Tibial nerve (tissue), 4 donors: ENCODE results near the gene HOXA2. TPM values are rescaled to one million over a fixed set of nuclear protein-coding genes. Genes with fewer than 3 reads are reported as not detected.
A peak's percentile ranks its signal among the peaks of the same experiment; 100 is the strongest.

Experiments
- DNase-seq, 2 donors: peaks; one replicate each; pipeline ENCODE4 v3.0.0-alpha.2; 2019; ENCODE audit warnings: low spot score in 2 of 2
- H3K27ac ChIP-seq, 4 donors: fragments of 200-600 bp; sonication (generic) in 3 of 4; one replicate each; pipeline ENCODE4 v1.5.1; 2017 to 2019; ENCODE audit warnings: mild to moderate bottlenecking in 1 of 4
- H3K27me3 ChIP-seq, 2 donors: fragments of 200-600 bp; sonication (generic) in 1 of 2; one replicate each; pipeline versions ENCODE4 v1.5.1 to v1.6.0; 2017 to 2019
- H3K36me3 ChIP-seq, 3 donors: fragments of 200-600 bp; sonication (generic); one replicate each; pipeline ENCODE4 v1.5.1; 2018 to 2019
- H3K4me1 ChIP-seq, 4 donors: fragments of 200-600 bp; sonication (generic) in 3 of 4; one replicate each; pipeline ENCODE4 v1.5.1; 2017 to 2019
- H3K4me3 ChIP-seq, 4 donors: fragments of 200-600 bp; sonication (generic) in 3 of 4; one replicate each; pipeline ENCODE4 v1.5.1; 2017 to 2019; ENCODE audit warnings: mild to moderate bottlenecking in 1 of 4, moderate library complexity in 1 of 4
- H3K9me3 ChIP-seq, 4 donors: fragments of 200-600 bp; sonication (generic) in 3 of 4; one replicate each; pipeline ENCODE4 v1.5.1; 2017 to 2019
- EP300 ChIP-seq, 2 donors: sonication (generic); formaldehyde crosslinking; IDR thresholded peaks; one replicate each; pipeline ENCODE4 v1.6.1; 2017; ENCODE audit warnings: antibody characterized with exemption in 2 of 2, mild to moderate bottlenecking in 1 of 2
- POLR2A ChIP-seq, 2 donors: fragments of 450-650 bp; IDR thresholded peaks; one replicate each; pipeline ENCODE4 v1.6.1; 2017; ENCODE audit warnings: antibody characterized with exemption in 2 of 2, mild to moderate bottlenecking in 2 of 2, moderate library complexity in 2 of 2
- WGBS, 2 donors: methylation state at CpG; one replicate each; pipeline ENCODE4 v1.1.5; 2018; 5-methylcytosine and 5-hydroxymethylcytosine counted together
- total RNA-seq, 4 donors: library from RNA; depleted of rRNA; stranded (reverse); fragments of >200 nt; gene quantifications; one replicate each; pipeline ENCODE4 v1.1.0, GENCODE V29; 2016
- TF ChIP-seq, protein P1 (sequence below), 5 experiments: fragments of 200-600 bp in 3 of 5; fragments of 450-650 bp in 2 of 5; sonication (generic) in 3 of 5; IDR thresholded peaks; one replicate each; pipeline ENCODE4 v1.5.1; 2016 to 2019; ENCODE audit warnings: antibody characterized with exemption in 5 of 5, mild to moderate bottlenecking in 3 of 5, moderate library complexity in 2 of 5

Gene HOXA2
- total RNA-seq, 4 donors from 2014 or later: 2.5 to 5.9 (median 5.2) TPM

- H3K4me3 ChIP-seq: peak overlapping the region in 2 of 4 donors; percentile 6 to 18
- no peak for DNase-seq
- TF ChIP-seq EP300 (IDR thresholded peaks at IDR 0.05) (no peak), POLR2A (IDR thresholded peaks at IDR 0.05) (no peak)
- TF ChIP-seq, protein P1, sequence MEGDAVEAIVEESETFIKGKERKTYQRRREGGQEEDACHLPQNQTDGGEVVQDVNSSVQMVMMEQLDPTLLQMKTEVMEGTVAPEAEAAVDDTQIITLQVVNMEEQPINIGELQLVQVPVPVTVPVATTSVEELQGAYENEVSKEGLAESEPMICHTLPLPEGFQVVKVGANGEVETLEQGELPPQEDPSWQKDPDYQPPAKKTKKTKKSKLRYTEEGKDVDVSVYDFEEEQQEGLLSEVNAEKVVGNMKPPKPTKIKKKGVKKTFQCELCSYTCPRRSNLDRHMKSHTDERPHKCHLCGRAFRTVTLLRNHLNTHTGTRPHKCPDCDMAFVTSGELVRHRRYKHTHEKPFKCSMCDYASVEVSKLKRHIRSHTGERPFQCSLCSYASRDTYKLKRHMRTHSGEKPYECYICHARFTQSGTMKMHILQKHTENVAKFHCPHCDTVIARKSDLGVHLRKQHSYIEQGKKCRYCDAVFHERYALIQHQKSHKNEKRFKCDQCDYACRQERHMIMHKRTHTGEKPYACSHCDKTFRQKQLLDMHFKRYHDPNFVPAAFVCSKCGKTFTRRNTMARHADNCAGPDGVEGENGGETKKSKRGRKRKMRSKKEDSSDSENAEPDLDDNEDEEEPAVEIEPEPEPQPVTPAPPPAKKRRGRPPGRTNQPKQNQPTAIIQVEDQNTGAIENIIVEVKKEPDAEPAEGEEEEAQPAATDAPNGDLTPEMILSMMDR (IDR thresholded peaks at IDR 0.05): no peak
- H3K9me3 ChIP-seq: no peaks in the 10 kb centered on the region
- H3K36me3 ChIP-seq: peaks cover 0 to 7% (median 0%) of the 10 kb centered on the region in 3 donors
- peak overlapping the region in 2 of 4 donors; percentile 29 to 83 for H3K27ac ChIP-seq
- H3K27me3 ChIP-seq: peaks cover 0 to 54% of the 10 kb centered on the region in 2 donors
- 66 to 69% methylated on average over 6 of the region's 6 CpGs for WGBS, 2 donors
- peaks cover 0 to 65% (median 6%) of the 10 kb centered on the region in 4 donors for H3K4me1 ChIP-seq
Measured at GRCh38 chr7:27114881-27115220, 12.4 kb upstream of the HOXA2 start.

DNA sequence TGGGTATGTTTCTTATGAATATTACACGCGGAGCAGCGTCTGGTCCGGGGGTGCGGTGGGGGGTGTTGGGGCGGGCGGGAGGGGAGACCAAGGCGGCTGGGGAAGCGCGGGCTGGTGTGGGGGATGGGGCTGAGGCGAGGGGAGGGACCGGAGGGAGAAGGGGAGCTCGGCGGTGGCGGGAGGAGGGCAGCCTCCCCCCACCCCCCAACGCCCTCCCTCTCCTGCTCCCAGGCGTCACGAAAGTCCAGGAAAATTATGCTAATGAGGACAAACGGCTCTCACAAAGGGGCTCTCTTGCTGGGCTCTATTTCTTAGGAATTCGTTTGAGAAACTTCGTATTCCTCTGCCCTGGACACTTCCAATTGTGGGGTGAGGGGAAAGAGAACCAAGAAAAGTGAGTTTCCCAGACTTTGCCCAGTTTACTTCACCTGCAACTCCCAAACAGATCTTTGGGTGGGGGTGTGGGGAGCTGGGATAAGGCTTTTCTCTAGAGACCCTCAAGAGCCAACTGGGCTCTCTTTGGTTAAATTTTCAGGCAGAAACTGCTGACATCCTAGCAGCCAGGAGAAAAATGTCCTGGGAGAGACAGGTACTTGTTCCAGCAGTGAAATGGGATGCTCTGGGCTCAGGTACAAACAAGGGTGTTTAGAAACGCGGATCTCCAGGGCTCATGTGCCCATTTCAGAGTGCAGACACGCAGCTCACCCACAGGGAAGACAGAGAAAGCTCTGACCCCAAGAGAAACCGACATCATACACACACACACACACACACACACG is 11.7 kb upstream of the HOXA2 start:
- Histone ChIP-seq H3K27me3 (peaks cover 0 to 54% of the 10 kb centered on the region in 2 donors), H3K27ac (peak overlapping the region; percentile 9 to 85 (median 80)), H3K36me3 (peaks cover 0 to 7% (median 0%) of the 10 kb centered on the region in 3 donors), H3K4me1 (peaks cover 0 to 72% (median 6%) of the 10 kb centered on the region in 4 donors), H3K9me3 (no peaks in the 10 kb centered on the region), H3K4me3 (peak overlapping the region; percentile 19 to 54 (median 34))
- WGBS, 2 donors: 27 to 31% methylated on average over 15 to 22 of the region's 26 CpGs
- DNase-seq: no peak
- TF ChIP-seq EP300 (IDR thresholded peaks at IDR 0.05): no peak

GRCh38 chr7:27112955-27113949 is 10.8 kb upstream of the HOXA2 start:
- WGBS, 2 donors: 17 to 38% methylated on average over 32 to 40 of the region's 57 CpGs
- Histone ChIP-seq H3K27me3 (peaks cover 0 to 58% of the 10 kb centered on the region in 2 donors), H3K4me3 (peak overlapping the region; percentile 19 to 54 (median 34)), H3K4me1 (peaks cover 0 to 78% (median 4%) of the 10 kb centered on the region in 4 donors), H3K9me3 (no peaks in the 10 kb centered on the region), H3K36me3 (peaks cover 0 to 11% (median 0%) of the 10 kb centered on the region in 3 donors), H3K27ac (peak overlapping the region; percentile 9 to 85 (median 80))
- TF ChIP-seq, protein P1 (IDR thresholded peaks at IDR 0.05): no peak
- TF ChIP-seq POLR2A (IDR thresholded peaks at IDR 0.05): no peak
- TF ChIP-seq EP300 (IDR thresholded peaks at IDR 0.05): no peak
- no peak for DNase-seq

DNA sequence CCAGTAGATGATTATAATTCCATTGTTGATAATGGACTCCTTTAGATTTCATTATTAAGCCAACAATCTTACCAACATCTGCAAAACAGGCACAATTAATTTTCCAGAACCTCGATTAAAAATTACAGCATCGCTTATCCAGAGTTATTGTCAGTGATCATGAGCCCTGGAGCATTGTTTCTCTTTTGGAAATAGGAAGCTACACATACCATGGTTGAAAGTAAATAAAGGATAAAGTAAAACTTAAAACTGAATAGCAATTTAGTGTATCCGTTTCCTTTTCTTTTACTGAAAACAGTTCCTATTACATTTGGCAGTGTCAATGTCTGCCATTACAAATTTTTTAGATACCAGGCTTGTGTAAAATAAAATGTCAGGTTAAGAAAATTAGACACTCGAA is 9.9 kb upstream of the HOXA2 start:
- Histone ChIP-seq H3K4me3 (no peak overlapping the region), H3K36me3 (peaks cover 0 to 9% (median 0%) of the 10 kb centered on the region in 3 donors), H3K9me3 (no peaks in the 10 kb centered on the region), H3K27ac (peak overlapping the region in 3 of 4 donors; percentile 21 to 85 (median 78)), H3K4me1 (peaks cover 0 to 71% (median 4%) of the 10 kb centered on the region in 4 donors), H3K27me3 (peaks cover 0 to 57% of the 10 kb centered on the region in 2 donors)
- TF ChIP-seq, protein P1 (IDR thresholded peaks at IDR 0.05): no peak
- TF ChIP-seq POLR2A (IDR thresholded peaks at IDR 0.05) (no peak), EP300 (IDR thresholded peaks at IDR 0.05) (no peak)
- WGBS, 2 donors: 57 to 65% methylated on average over 4 of the region's 4 CpGs
- DNase-seq: no peak

GRCh38 chr7:27111751-27112277 is 9.3 kb upstream of the HOXA2 start:
- DNase-seq: no peak
- Histone ChIP-seq H3K36me3 (peaks cover 0 to 9% (median 0%) of the 10 kb centered on the region in 3 donors), H3K4me1 (peaks cover 0 to 65% (median 4%) of the 10 kb centered on the region in 4 donors), H3K27ac (peak overlapping the region; percentile 21 to 78 (median 62)), H3K9me3 (no peaks in the 10 kb centered on the region), H3K27me3 (peaks cover 0 to 54% of the 10 kb centered on the region in 2 donors), H3K4me3 (no peak overlapping the region)
- 45 to 66% methylated on average over 4 of the region's 4 CpGs for WGBS, 2 donors
- TF ChIP-seq EP300 (IDR thresholded peaks at IDR 0.05) (no peak), POLR2A (IDR thresholded peaks at IDR 0.05) (no peak)
- TF ChIP-seq, protein P1 (IDR thresholded peaks at IDR 0.05): no peak
